ENCODE data around the gene CDK5R1.
"Not testable (repeated sequence)": the region's sequence is repeated elsewhere in the genome, so short reads cannot be mapped to it uniquely, and the experiment has no call there.

The CDK5R1 gene

DNA sequence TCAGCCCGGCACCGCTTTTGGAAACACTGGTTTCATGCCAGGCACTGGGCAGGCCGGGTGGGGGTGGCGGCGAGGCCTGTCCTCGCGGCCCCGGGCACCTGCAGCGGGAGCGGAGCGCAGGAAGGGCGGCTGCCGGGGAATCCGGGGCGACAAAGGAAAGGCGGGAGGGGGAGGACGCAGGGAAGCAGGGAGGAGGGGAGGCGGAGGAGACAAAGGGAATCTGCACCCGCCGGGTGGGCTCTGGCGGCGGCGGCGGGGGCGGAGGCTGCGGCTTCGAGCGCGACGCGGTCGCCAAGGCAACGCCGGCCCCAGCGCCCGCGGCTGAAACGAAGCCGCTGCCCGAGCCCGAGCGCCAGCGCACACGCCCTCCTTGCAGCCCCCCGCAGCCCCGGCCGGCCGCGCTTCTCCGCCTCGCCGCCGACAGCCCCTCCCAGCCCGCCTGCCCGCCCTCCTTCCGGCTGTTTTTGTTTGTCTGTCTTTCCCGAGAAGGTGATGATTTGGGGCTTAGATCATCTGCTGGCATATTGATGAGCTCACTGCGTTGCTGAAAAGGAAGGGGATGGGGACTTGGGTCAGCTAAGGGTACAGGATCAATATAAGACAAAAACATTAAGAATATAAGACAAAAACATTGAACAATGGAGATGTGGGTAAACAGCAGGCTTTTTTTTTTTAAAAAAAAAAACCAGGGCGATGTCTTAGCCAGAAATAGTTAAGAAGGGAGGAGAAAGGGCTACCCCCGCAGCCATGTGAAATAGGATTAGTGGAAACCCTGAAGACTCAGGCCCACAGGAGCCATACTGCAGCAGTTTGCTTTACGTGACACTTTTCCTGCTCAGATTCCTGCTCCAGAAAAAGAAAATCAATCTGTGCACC lies 32.7 kb downstream of the CDK5R1 start:
- peak; percentile 84 for DNase-seq

DNA sequence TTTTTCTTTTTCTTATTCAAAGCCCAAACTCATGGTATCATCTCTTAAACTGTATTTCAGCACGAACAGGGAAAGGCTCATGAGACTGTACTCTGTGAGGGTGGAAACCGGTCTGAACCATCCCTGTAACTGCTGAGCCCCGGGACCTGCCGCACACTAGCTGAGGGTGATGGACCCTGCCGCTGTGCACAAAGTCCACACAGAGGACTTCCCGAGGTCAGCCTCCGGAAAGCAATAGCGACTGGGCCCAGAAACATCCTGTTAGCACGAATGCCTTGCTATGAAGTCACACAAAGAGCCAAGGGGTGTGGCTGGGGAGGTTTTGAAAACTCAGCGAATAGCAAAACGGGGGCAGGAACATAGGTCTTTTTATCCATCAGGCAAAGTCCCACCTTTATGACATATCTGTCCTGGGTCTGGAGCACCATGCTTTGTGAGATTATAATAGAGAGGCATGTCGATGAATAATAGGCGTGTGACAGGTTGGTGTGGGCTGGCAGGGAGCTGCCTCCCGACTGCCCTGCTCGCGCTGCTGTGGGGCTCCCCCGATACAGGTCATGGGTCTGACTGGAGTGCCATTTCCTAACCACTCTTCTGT lies 33.4 kb downstream of the CDK5R1 start:
- peak; percentile 24 for DNase-seq

DNA sequence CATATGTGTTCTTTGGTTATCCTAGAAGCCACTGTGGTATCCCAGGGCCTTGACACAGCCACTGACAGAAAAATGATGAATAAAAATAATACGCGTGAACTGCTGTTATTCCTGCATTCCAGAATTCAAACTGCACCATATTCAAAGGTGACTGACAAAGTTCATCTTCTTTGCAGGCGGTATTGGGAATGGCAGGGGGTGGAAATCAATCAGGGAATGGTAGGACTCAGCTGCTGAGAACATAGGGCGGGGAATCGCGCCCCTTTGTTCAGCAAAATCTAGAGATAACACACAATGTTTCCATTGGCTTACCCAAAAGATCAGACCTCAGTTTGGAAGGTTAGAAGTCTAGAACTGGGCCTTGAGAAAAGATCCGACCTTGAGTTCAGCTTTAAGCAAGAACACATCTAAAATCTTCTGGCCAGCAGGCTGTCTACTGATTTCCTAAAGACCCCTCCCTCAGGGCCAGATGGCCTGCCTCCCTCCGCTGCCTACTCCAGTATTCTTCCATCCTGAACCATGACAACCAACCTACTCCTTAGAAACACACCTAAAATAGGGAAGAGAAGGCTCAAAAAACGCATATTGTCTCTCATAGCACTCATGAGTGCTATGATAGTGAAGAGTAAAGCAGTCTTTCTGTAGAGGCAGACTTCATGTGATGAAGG lies 34.1 kb downstream of the CDK5R1 start:
- DNase-seq, result no peak

DNA sequence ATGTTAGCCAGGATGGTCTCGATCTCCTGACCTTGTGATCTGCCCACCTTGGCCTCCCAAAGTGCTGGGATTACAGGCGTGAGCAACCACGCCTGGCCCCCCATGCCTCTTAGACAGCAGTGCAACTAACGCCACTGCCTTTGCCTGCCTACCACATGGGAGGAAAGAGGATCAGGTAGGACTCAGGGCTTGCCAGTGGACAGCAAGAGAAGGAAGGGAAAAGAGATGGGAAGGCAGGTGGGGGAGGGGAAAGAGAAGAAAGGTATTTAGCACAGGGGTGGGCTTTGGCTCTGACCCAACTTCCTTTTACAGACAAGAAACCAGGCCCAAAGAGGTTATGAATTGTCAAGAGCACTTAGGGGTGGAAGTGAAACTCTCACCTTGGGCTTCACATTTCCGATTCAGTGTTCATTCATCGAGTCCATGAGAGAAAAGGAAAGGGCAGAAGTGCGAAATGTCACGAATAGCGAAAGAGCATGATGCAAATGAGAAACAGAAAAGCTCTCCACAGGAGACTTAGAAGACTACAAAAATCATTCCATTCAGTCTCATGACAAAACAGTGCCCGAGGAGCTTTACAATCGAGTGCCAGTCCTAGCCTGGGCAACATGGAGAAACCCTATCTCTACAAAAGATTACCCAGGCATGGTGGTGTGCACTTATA lies 36.4 kb downstream of the CDK5R1 start:
- no peak for DNase-seq

DNA sequence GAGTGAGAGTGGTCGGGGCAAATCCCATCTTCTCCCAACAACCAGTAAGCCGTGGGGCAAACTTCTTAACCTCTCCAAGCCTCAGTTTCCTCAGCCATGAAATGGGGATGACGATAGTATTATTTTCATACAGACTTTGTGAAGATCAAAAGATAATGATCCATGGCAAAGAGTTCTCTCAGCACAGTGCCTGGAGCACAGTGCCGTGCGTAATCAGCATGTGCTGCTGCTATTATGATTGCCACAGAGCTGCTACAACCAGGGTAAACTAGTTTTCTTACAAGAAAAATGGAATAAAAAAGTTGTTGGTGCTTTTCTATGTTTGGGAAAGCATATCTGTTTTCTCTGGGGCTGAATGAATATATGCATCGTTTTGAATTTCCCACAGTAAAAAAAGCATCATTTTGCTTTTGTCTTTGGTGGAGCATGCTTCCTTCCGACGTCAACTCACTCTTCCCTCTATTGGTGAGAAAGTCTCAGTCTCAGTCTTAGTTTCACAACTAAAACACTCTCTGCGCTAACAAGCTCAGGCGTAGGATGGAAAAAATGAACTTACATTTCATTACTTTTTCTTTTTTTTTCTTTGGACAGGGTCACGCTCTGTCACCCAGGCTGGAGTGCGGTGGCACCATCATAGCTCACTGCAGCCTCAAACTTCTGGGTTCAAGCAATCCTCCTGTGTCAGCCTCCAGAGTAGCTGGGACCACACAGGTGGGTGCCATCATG lies 37.2 kb downstream of the CDK5R1 start:
- DNase-seq, result no peak

DNA sequence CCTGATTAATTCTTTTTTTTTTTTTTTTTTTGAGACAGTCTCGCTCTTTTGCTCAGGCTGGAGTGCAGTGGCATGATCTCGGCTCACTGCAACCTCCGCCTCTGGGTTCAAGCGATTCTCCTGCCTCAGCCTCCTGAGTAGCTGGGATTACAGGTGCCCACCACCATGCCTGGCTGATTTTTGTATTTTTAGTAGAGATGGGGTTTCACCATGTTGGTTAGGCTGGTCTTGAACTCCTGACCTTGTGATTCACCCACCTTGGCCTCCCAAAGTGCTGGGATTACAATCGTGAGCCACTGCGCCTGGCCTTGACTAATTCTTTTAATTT lies 37.7 kb downstream of the CDK5R1 start:
- not testable (repeated sequence) for DNase-seq

DNA sequence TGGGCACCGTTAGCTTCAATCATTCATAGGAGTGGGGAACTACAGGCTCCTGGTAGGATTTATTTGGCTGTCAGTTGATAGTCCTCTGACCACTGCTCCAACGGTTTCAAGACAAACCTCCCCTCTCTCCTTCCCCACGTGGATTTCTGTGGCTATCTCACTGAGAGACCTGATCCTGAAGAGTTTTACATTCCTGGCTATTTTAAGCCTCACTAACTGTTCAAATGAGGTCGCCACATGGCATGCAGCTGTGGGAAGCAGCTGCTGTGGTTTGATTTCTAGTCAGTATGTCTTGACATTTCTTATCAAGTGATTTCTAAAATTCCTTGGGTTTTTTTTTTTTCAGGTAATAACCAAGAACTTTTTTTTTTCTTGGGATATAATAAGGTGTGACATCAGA lies 38.3 kb downstream of the CDK5R1 start:
- DNase-seq, result no peak

DNA sequence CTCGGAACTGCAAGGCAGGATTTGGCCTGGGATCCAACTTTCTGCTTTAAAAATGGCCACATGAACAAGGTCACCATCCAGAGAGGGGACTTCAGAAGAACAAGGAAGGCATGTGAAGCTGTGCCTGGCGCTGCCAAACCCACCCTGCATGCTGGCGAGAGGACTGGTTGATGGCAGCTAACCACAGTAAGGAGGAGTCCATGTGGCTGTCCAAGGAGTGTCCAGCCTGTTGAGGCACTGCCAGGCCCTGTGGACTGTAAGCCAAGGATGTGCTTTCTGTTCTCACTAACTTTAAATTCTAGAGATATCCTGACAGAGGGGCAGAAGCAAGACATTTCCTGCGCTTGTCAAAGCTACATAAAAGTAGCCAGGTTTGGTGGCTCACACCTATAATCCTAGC lies 40.4 kb downstream of the CDK5R1 start:
- no peak for DNase-seq

DNA sequence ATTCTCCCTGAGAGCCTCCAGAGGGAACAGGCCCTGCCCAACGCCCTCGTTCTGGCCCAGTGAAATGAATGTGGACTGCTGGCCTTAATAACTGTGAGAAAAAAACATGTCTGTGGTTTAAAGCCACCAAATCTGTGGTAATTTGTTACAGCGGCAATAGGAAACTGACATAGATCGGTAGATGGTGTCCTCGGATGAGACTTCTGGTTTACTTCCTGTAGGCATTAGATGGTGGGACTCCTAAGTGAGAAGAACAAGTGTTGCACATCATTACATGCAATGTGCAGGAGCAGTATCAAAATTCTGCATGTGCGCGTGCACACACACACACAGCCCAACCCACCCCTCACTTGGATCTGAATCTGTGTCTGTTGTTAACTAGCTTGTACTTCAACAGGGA lies 42.0 kb downstream of the CDK5R1 start:
- no peak for DNase-seq

DNA sequence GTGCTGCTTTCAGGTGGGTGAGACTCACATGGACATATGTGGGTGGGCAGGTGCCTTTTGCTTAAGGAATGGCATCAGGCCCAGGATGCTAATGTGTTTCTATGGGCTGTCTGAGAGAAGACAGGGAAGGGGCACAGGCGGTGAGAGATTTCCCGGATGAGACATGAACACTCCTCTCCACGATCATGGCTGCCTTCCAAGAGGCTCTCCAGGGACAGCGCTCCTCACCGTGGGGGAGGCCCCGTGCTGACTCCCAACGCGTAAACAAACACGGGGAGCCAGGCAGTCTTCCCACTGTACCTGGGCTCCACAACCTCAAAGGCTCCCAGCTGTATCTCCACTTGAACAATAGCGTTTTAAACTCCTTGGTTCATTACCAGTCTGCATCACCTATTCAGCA lies 42.8 kb downstream of the CDK5R1 start:
- DNase-seq, result no peak

DNA sequence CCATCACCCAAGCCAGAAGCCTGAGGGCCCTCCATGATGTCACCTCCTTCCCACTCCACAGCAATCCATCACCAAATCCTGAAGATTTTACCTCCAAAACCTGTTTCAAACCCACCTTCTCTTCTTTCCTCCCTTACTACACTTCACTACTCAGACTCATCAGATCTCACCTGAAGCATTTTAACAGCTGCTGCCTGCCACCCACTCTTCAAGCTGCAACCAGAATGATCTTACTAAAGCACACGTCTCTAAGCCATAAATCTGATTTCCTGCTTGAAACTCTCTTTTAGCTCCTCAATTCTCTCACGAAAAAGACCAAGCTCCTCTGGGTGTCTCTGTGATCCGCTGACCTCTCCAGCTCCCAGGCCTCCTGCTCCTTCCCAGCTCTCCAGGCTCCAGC lies 46.5 kb downstream of the CDK5R1 start:
- DNase-seq, result no peak

DNA sequence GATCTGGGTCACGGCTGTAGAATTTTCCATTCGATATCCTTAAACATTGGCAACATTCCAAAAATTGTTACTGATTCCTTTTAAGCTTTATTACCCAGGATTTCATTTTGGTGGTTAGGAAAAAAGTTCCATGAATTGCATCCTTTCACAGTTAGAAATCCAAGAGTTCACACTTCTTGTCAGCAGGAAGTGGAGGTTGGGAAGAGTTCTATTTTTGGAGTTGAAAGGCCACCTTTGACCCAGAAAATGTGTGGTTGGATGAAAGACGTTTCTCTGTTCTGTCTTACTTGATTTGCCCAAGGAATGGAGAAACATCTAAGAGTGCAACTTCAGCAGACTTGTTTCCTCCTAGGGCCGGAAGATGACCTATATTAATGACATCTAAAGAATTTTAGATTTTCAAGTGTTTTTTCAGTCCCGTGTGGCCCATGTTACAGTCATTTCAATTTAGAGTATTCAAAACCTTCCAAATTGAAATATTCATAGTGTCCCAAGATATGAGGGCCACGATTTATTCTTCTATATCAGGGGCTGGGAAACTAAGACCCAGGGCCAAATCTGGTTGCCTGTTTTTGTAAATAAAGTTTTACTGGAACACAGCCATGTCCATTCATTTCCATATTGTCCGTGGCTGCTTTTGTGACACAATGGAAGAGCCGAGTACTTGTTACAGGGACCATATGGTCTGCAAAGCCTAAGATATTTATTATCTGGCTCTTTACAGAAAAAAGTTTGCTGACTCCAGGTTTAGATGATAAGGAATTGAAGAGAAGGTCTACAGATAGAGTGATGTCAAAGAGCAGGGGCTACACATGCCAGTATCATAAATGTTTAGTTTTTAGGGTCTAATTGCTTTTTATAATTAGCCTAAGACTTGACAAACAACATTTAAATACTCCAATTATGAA lies 50.2 kb downstream of the CDK5R1 start:
- no peak for DNase-seq
